H1 (cell line): ENCODE data around the gene IL26. TPM values are rescaled to one million over a fixed set of nuclear protein-coding genes. Genes with fewer than 3 reads are reported as not detected.

Experiments
- CTCF ChIA-PET: fragments of 300-600 bp; sonication (Branson Sonifier 250); formaldehyde crosslinking; loops from one replicate; lab custom pipeline; 2021; ENCODE audit not compliant: partially characterized antibody; lab: Charles Lee
- POLR2A ChIA-PET: fragments of 300-600 bp; sonication (Branson Sonifier 250); formaldehyde crosslinking; loops from one replicate; lab custom pipeline; 2021; ENCODE audit warnings: inconsistent platforms; ENCODE audit not compliant: partially characterized antibody; lab: Charles Lee
- DNase-seq, 2 experiments: peaks; one replicate each; pipeline versions ENCODE4 v3.0.0 to v3.0.0-alpha.2; 2010 to 2022; ENCODE audit warnings: low spot score in 2 of 2, low read depth in 1 of 2, mixed read lengths in 1 of 2
- FAIRE-seq: peaks from 2 replicates; lab custom pipeline; 2011; peaks lifted over from hg19 to GRCh38; lab: Jason Lieb, UNC
- H2AFZ ChIP-seq: 2 replicates; pipeline ENCODE4 v1.8.1; 2012; ENCODE audit warnings: low read length, inconsistent platforms
- H2AK5ac ChIP-seq: 2 replicates; pipeline ENCODE4 v1.6.1; 2013; ENCODE audit warnings: low read depth, low read length
- H2BK120ac ChIP-seq: replicated peaks from 2 replicates; pipeline ENCODE3; 2013; ENCODE audit warnings: low read depth, low read length, inconsistent platforms
- H2BK12ac ChIP-seq: 2 replicates; pipeline ENCODE4 v1.6.1; 2013; ENCODE audit warnings: low read depth, low read length
- H2BK15ac ChIP-seq: 2 replicates; pipeline ENCODE4 v1.6.1; 2013; ENCODE audit warnings: low read length
- H2BK20ac ChIP-seq: 2 replicates; pipeline ENCODE4 v1.6.1; 2013; ENCODE audit warnings: low read length
- H2BK5ac ChIP-seq: 2 replicates; pipeline ENCODE4 v1.6.1; 2013; ENCODE audit warnings: low read depth, low read length
- H3K14ac ChIP-seq: 2 replicates; pipeline ENCODE4 v1.6.1; 2013; ENCODE audit warnings: inconsistent platforms; ENCODE audit not compliant: insufficient read length
- H3K18ac ChIP-seq: 2 replicates; pipeline ENCODE4 v1.6.1; 2013; ENCODE audit warnings: low read length; ENCODE audit errors: extremely low read depth
- H3K23ac ChIP-seq: 2 replicates; pipeline ENCODE4 v1.6.1; 2013; ENCODE audit warnings: inconsistent platforms; ENCODE audit not compliant: insufficient read length
- H3K23me2 ChIP-seq: 2 replicates; pipeline ENCODE4 v1.6.1; 2013; ENCODE audit warnings: low read depth, low read length
- H3K27ac ChIP-seq: 2 replicates; pipeline ENCODE4 v1.6.1; 2011; ENCODE audit warnings: low read depth, low read length, inconsistent platforms
- H3K27me3 ChIP-seq, 4 experiments: replicated peaks in 1 of 4; 1 replicate in 1 of 4; 2 replicates in 3 of 4; pipeline versions ENCODE4 v1.6.1 to v1.8.1; 2011 to 2013; ENCODE audit warnings: low read length in 3 of 4, mild to moderate bottlenecking in 3 of 4, inconsistent platforms in 2 of 4, mixed read lengths in 2 of 4, moderate library complexity in 1 of 4; ENCODE audit not compliant: control insufficient read depth in 3 of 4, insufficient read depth in 3 of 4; ENCODE audit errors: extremely low read depth in 1 of 4
- H3K36me3 ChIP-seq, 4 experiments: 2 replicates each; pipeline versions ENCODE4 v1.6.1 to v1.8.1; 2011 to 2013; ENCODE audit warnings: mild to moderate bottlenecking in 4 of 4, low read length in 3 of 4, moderate library complexity in 2 of 4, control low read depth in 1 of 4, inconsistent platforms in 1 of 4; ENCODE audit not compliant: insufficient read depth in 4 of 4, control insufficient read depth in 2 of 4
- H3K4ac ChIP-seq: replicated peaks from 2 replicates; pipeline ENCODE3; 2013; ENCODE audit warnings: low read length, low read depth, mixed read lengths, inconsistent platforms; ENCODE audit not compliant: insufficient read length
- H3K4me1 ChIP-seq, 4 experiments: replicated peaks in 1 of 4; 1 replicate in 1 of 4; 2 replicates in 3 of 4; pipeline versions ENCODE4 v1.6.1 to v1.8.1; 2011 to 2013; ENCODE audit warnings: low read length in 3 of 4, inconsistent platforms in 2 of 4, mixed read lengths in 1 of 4; ENCODE audit not compliant: insufficient read depth in 4 of 4, control insufficient read depth in 3 of 4
- H3K4me2 ChIP-seq, 2 experiments: 2 replicates each; pipeline versions ENCODE4 v1.6.1 to v1.8.1; 2011 to 2013; ENCODE audit warnings: low read depth in 2 of 2, low read length in 2 of 2, control low read depth in 1 of 2, inconsistent platforms in 1 of 2, mild to moderate bottlenecking in 1 of 2; ENCODE audit not compliant: insufficient read depth in 1 of 2
- H3K4me3 ChIP-seq, 4 experiments: fragments of 200-600, 300-600 bp in 1 of 4; sonication (generic), shearing (Covaris generic), sonication (Bioruptor Twin) in 1 of 4; 2 replicates each; pipeline versions ENCODE4 v1.5.1 to v1.8.1; 2011 to 2016; ENCODE audit warnings: low read length in 4 of 4, low read depth in 3 of 4, control low read depth in 2 of 4, inconsistent platforms in 2 of 4, mild to moderate bottlenecking in 2 of 4, mixed read lengths in 1 of 4, moderate library complexity in 1 of 4; ENCODE audit not compliant: insufficient read depth in 2 of 4; ENCODE audit errors: extremely low read depth in 1 of 4
- H3K56ac ChIP-seq: replicated peaks from 2 replicates; pipeline ENCODE3; 2013; ENCODE audit warnings: low read depth, mild to moderate bottlenecking, mixed read lengths, low read length, inconsistent platforms; ENCODE audit not compliant: insufficient read length
- H3K79me1 ChIP-seq: 2 replicates; pipeline ENCODE4 v1.6.1; 2013; ENCODE audit warnings: low read depth, low read length, control low read depth
- H3K79me2 ChIP-seq, 2 experiments: 2 replicates each; pipeline versions ENCODE4 v1.6.1 to v1.8.1; 2012 to 2013; ENCODE audit warnings: low read length in 2 of 2, mild to moderate bottlenecking in 2 of 2, inconsistent platforms in 1 of 2; ENCODE audit not compliant: insufficient read depth in 2 of 2, control insufficient read depth in 1 of 2
- H3K9ac ChIP-seq, 4 experiments: replicated peaks in 1 of 4; 1 replicate in 1 of 4; 2 replicates in 3 of 4; pipeline versions ENCODE4 v1.6.1 to v1.8.1; 2011 to 2013; ENCODE audit warnings: low read depth in 3 of 4, low read length in 3 of 4, control low read depth in 2 of 4, mild to moderate bottlenecking in 2 of 4, moderate library complexity in 2 of 4, inconsistent platforms in 1 of 4; ENCODE audit errors: extremely low read depth in 1 of 4
- H3K9me3 ChIP-seq, 2 experiments: 2 replicates each; pipeline versions ENCODE4 v1.6.1 to v1.8.1; 2012 to 2013; ENCODE audit warnings: mild to moderate bottlenecking in 2 of 2, moderate library complexity in 2 of 2, control low read depth in 1 of 2, inconsistent platforms in 1 of 2, low read depth in 1 of 2, low read length in 1 of 2, mixed read lengths in 1 of 2; ENCODE audit not compliant: insufficient read depth in 2 of 2
- H4K20me1 ChIP-seq, 2 experiments: replicated peaks in 1 of 2; 2 replicates each; pipeline versions ENCODE3 to v1.8.1; 2011 to 2013; ENCODE audit warnings: inconsistent platforms in 2 of 2, low read length in 2 of 2, mild to moderate bottlenecking in 1 of 2; ENCODE audit not compliant: insufficient read depth in 2 of 2, control insufficient read depth in 1 of 2
- H4K5ac ChIP-seq: 2 replicates; pipeline ENCODE4 v1.6.1; 2013; ENCODE audit warnings: low read length, low read depth, mixed read lengths, inconsistent platforms; ENCODE audit not compliant: insufficient read length
- H4K8ac ChIP-seq: 2 replicates; pipeline ENCODE4 v1.8.0; 2013; ENCODE audit warnings: mild to moderate bottlenecking, moderate library complexity, low read length, inconsistent platforms; ENCODE audit not compliant: insufficient read depth; ENCODE audit errors: extremely low read depth
- H4K91ac ChIP-seq: replicated peaks from 2 replicates; pipeline ENCODE3; 2013; ENCODE audit warnings: low read length, mixed read lengths, inconsistent platforms; ENCODE audit not compliant: insufficient read length
- BCL11A ChIP-seq, 2 experiments: IDR thresholded peaks; one replicate each; pipeline ENCODE4 v1.6.1; 2011; ENCODE audit warnings: low read depth in 2 of 2, low read length in 2 of 2, mild to moderate bottlenecking in 2 of 2
- CEBPB ChIP-seq: IDR thresholded peaks from 2 replicates; pipeline ENCODE4 v1.6.1; 2012; ENCODE audit warnings: low read depth, low read length
- CREB1 ChIP-seq: IDR thresholded peaks from 2 replicates; pipeline ENCODE4 v1.6.1; 2012; ENCODE audit warnings: inconsistent platforms
- GABPA ChIP-seq: IDR thresholded peaks from 2 replicates; pipeline ENCODE4 v1.6.1; 2011; ENCODE audit warnings: mild to moderate bottlenecking, low read length, moderate library complexity, borderline replicate concordance; ENCODE audit not compliant: insufficient read depth
- MAFK ChIP-seq: IDR thresholded peaks from 2 replicates; pipeline ENCODE4 v1.6.1; 2012; ENCODE audit warnings: low read depth, mild to moderate bottlenecking, improper control_type of control experiment, low read length
- RAD21 ChIP-seq, 2 experiments: IDR thresholded peaks in 1 of 2; conservative IDR thresholded peaks in 1 of 2; 2 replicates each; pipeline ENCODE4 v1.6.1; 2011; ENCODE audit warnings: low read depth in 2 of 2, low read length in 2 of 2, improper control_type of control experiment in 1 of 2, inconsistent platforms in 1 of 2, mild to moderate bottlenecking in 1 of 2, moderate library complexity in 1 of 2
- TAF1 ChIP-seq: IDR thresholded peaks from 2 replicates; pipeline ENCODE4 v1.6.1; 2011; ENCODE audit warnings: mild to moderate bottlenecking, low read depth, low read length
- TAF7 ChIP-seq: optimal IDR thresholded peaks from 2 replicates; pipeline ENCODE3; 2011; ENCODE audit warnings: low read depth, mild to moderate bottlenecking, inconsistent platforms, low read length, moderate library complexity, borderline replicate concordance
- ZNF274 ChIP-seq: IDR thresholded peaks from 2 replicates; pipeline ENCODE4 v1.7.0; 2012; ENCODE audit warnings: low read length, borderline replicate concordance; ENCODE audit errors: extremely low read depth
- WGBS, 2 experiments: shearing (Covaris generic) in 1 of 2; methylation state at CpG; one replicate each; pipeline versions ENCODE4 v1.1.6 to v1.1.7; 2013 to 2015; ENCODE audit warnings: low lambda C conversion rate in 2 of 2, mixed read lengths in 2 of 2, inconsistent platforms in 1 of 2, low coverage in 1 of 2, missing lambda C conversion rate in 1 of 2; ENCODE audit not compliant: insufficient replicate concordance in 2 of 2, insufficient coverage in 1 of 2, insufficient read length in 1 of 2; ENCODE audit errors: extremely low coverage in 1 of 2, missing lambda C conversion rate in 1 of 2; 5-methylcytosine and 5-hydroxymethylcytosine counted together
- polyA plus RNA-seq, 7 experiments: library from polyadenylated mRNA; depleted of rRNA in 3 of 7; stranded (reverse) in 5 of 7; unstranded in 2 of 7; fragments of >200 nt in 5 of 7; fragments of 200-250 nt in 2 of 7; gene quantifications; 1 replicate in 5 of 7; 2 replicates in 1 of 7; 4 replicates in 1 of 7; pipeline versions ENCODE4 v1.2.1 to v1.2.3, GENCODE V29; 2011 to 2013; ENCODE audit warnings: missing spikeins in 2 of 7, mixed read lengths in 2 of 7
- total RNA-seq: library from RNA; stranded (reverse); fragmentation: NEBNext Ultra II Directional; extraction: Animal tissue kit (Norgen Biotek cat#: 25700); gene quantifications from 2 replicates; pipeline ENCODE4 v1.2.1, GENCODE V29; 2021
- TF ChIP-seq, protein P1 (sequence below), 3 experiments: IDR thresholded peaks; 1 replicate in 2 of 3; 2 replicates in 1 of 3; pipeline versions ENCODE4 v1.5.1 to v1.6.1; 2011; ENCODE audit warnings: low read length in 3 of 3, mild to moderate bottlenecking in 3 of 3, inconsistent platforms in 2 of 3, low read depth in 1 of 3, moderate library complexity in 1 of 3; ENCODE audit not compliant: insufficient read depth in 1 of 3; ENCODE audit errors: control extremely low read depth in 1 of 3
- TF ChIP-seq, protein P2 (sequence below): IDR thresholded peaks from 2 replicates; pipeline ENCODE4 v1.6.1; 2012; ENCODE audit warnings: inconsistent platforms

Gene IL26
- total and polyA plus RNA-seq, 2 of the 8 experiments (the other 6 are each of a cell fraction or from before 2014, with no cell fraction given) = not detected

GRCh38 chr12:68246350-68246749 is 20.7 kb upstream of the IL26 start:
- H2AK5ac ChIP-seq = no peak overlapping the region
- FAIRE-seq (no peak), DNase-seq (no peak)
- ChIA-PET POLR2A (no interaction called here), CTCF (interaction anchor here (1.0 to 1.6 kb wide), 2 partner anchors 23 to 29 kb away, joined by 3 to 4 read pairs; no protein-coding TSS in a partner anchor)
- no peak overlapping the region for H3K4ac ChIP-seq
- no peaks in the 10 kb centered on the region for H4K20me1 ChIP-seq
- H3K27me3 ChIP-seq = no peaks in the 10 kb centered on the region
- no peak overlapping the region for H3K27ac ChIP-seq
- no peak overlapping the region for H2BK5ac ChIP-seq
- no peak overlapping the region for H4K5ac ChIP-seq
- no peak overlapping the region for H3K14ac ChIP-seq
- H3K9me3 ChIP-seq = peaks cover 0 to 11% of the 10 kb centered on the region in 2 experiments; a peak in 2 of 4 replicates
- no peak overlapping the region for H2BK12ac ChIP-seq
- 0 out of 2 replicates have a peak overlapping the region, but pooled peaks have one; percentile 88 for H2AFZ ChIP-seq
- 94% methylated on average over 6 of the region's 6 CpGs; no CpG with 5 or more reads in 1 of the 2 experiments for WGBS, 2 experiments
- 0 out of 7 replicates have a peak, but pooled peaks cover 0 to 2% (median 0%) of the 10 kb centered on the region in 4 experiments for H3K4me1 ChIP-seq
- H3K79me1 ChIP-seq = no peaks in the 10 kb centered on the region
- H4K91ac ChIP-seq = no peak overlapping the region
- H3K4me2 ChIP-seq = no peak overlapping the region
- H3K9ac ChIP-seq = no peak overlapping the region
- H2BK20ac ChIP-seq = no peak overlapping the region
- no peaks in the 10 kb centered on the region for H3K36me3 ChIP-seq
- H3K4me3 ChIP-seq = no peak overlapping the region
- no peaks in the 10 kb centered on the region for H3K23me2 ChIP-seq
- no peak overlapping the region for H3K18ac ChIP-seq
- H3K23ac ChIP-seq = no peak overlapping the region
- no peak overlapping the region; the same call in 1 of the 2 replicates for H4K8ac ChIP-seq
- no peak overlapping the region for H2BK120ac ChIP-seq
- H3K56ac ChIP-seq = no peak overlapping the region
- H3K79me2 ChIP-seq = no peaks in the 10 kb centered on the region
- H2BK15ac ChIP-seq = no peak overlapping the region
- TF ChIP-seq CEBPB (no peak), BCL11A (IDR thresholded peaks at IDR 0.05; ENCODE audit: low read depth in 2 of 2, low read length in 2 of 2) (no peak), TAF7 (no peak), ZNF274 (no peak), TAF1 (no peak), MAFK (no peak), CREB1 (no peak), GABPA (no peak), RAD21 (IDR thresholded peaks at IDR 0.05 in 1 of 2, conservative IDR thresholded peaks at IDR 0.05 in 1 of 2; ENCODE audit: low read depth in 2 of 2, low read length in 2 of 2) (no peak; a peak in 1 of 4 replicates)
- TF ChIP-seq, protein P1, sequence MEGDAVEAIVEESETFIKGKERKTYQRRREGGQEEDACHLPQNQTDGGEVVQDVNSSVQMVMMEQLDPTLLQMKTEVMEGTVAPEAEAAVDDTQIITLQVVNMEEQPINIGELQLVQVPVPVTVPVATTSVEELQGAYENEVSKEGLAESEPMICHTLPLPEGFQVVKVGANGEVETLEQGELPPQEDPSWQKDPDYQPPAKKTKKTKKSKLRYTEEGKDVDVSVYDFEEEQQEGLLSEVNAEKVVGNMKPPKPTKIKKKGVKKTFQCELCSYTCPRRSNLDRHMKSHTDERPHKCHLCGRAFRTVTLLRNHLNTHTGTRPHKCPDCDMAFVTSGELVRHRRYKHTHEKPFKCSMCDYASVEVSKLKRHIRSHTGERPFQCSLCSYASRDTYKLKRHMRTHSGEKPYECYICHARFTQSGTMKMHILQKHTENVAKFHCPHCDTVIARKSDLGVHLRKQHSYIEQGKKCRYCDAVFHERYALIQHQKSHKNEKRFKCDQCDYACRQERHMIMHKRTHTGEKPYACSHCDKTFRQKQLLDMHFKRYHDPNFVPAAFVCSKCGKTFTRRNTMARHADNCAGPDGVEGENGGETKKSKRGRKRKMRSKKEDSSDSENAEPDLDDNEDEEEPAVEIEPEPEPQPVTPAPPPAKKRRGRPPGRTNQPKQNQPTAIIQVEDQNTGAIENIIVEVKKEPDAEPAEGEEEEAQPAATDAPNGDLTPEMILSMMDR (IDR thresholded peaks at IDR 0.05; ENCODE audit: control extremely low read depth in 1 of 3, insufficient read depth in 1 of 3, low read depth in 1 of 3, low read length in 3 of 3) = no peak
- TF ChIP-seq, protein P2, sequence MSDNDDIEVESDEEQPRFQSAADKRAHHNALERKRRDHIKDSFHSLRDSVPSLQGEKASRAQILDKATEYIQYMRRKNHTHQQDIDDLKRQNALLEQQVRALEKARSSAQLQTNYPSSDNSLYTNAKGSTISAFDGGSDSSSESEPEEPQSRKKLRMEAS = no peak
